A673 (cell line): ENCODE measurements around the gene IWS1.

Experiments
- EZH2 ChIP-seq: fragments of 200-600 bp; sonication (generic); IDR thresholded peaks from 2 replicates; pipeline ENCODE4 v1.6.1; 2017; ENCODE audit warnings: borderline replicate concordance, low read depth, mild to moderate bottlenecking, mixed read lengths, antibody characterized with exemption, low read length; ENCODE audit not compliant: poor library complexity, severe bottlenecking
- TF ChIP-seq, protein P1 (sequence below): fragments of 300-800, 200-600 bp; sonication (generic); conservative IDR thresholded peaks from 2 replicates; pipeline ENCODE4 v1.5.1; 2017; ENCODE audit warnings: low read depth, mild to moderate bottlenecking, antibody characterized with exemption, low read length, moderate library complexity, mixed read lengths

GRCh38 chr2:127535918-127536317 lies 9.6 kb upstream of the IWS1 start:
- TF ChIP-seq EZH2: no peak
- TF ChIP-seq, protein P1, sequence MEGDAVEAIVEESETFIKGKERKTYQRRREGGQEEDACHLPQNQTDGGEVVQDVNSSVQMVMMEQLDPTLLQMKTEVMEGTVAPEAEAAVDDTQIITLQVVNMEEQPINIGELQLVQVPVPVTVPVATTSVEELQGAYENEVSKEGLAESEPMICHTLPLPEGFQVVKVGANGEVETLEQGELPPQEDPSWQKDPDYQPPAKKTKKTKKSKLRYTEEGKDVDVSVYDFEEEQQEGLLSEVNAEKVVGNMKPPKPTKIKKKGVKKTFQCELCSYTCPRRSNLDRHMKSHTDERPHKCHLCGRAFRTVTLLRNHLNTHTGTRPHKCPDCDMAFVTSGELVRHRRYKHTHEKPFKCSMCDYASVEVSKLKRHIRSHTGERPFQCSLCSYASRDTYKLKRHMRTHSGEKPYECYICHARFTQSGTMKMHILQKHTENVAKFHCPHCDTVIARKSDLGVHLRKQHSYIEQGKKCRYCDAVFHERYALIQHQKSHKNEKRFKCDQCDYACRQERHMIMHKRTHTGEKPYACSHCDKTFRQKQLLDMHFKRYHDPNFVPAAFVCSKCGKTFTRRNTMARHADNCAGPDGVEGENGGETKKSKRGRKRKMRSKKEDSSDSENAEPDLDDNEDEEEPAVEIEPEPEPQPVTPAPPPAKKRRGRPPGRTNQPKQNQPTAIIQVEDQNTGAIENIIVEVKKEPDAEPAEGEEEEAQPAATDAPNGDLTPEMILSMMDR: no peak
